SK-N-SH (cell line): ENCODE results near the gene NFATC2IP. TPM values are rescaled to one million over a fixed set of nuclear protein-coding genes. Genes with fewer than 3 reads are reported as not detected.
"Not testable (repeated sequence)": the region's sequence is repeated elsewhere in the genome, so short reads cannot be mapped to it uniquely, and the experiment has no call there.

Source experiments
- CTCF ChIA-PET: fragments of 300-600, 350-600 bp; formaldehyde crosslinking; extraction: SDS; loops from one replicate; lab custom pipeline; 2021; lab: Yijun Ruan, JAX
- POLR2A ChIA-PET: fragments of 350-600 bp; sonication (Branson Sonifier 250); formaldehyde crosslinking; extraction: SDS; loops from one replicate; lab custom pipeline; 2020; ENCODE audit warnings: antibody characterized with exemption, inconsistent platforms; lab: Yijun Ruan, JAX
- DNase-seq: peaks from one replicate; pipeline ENCODE4 v3.0.0; 2012
- H2AFZ ChIP-seq: fragments of 200-600 bp; sonication (generic); 2 replicates; pipeline ENCODE4 v1.8.1; 2016; ENCODE audit warnings: antibody characterized with exemption, mild to moderate bottlenecking, low read depth
- H3F3A ChIP-seq: fragments of 200-600 bp; sonication (generic); replicated peaks from 2 replicates; pipeline ENCODE3; 2016; ENCODE audit warnings: antibody characterized with exemption, mild to moderate bottlenecking; ENCODE audit not compliant: insufficient read depth
- H3K27ac ChIP-seq, 2 experiments: fragments of 200-500 bp in 1 of 2; fragments of 200-600 bp in 1 of 2; sonication (Bioruptor generic) in 1 of 2; sonication (generic), shearing (Covaris generic) in 1 of 2; 2 replicates each; pipeline versions ENCODE4 v1.5.1 to v1.6.1; 2014 to 2016; ENCODE audit warnings: low read depth in 2 of 2, inconsistent platforms in 1 of 2, low read length in 1 of 2, mild to moderate bottlenecking in 1 of 2, mixed read lengths in 1 of 2
- H3K27me3 ChIP-seq: fragments of 200-600 bp; sonication (generic), shearing (Covaris generic); 2 replicates; pipeline ENCODE4 v1.6.1; 2016; ENCODE audit warnings: mixed run types; ENCODE audit not compliant: insufficient read depth
- H3K36me3 ChIP-seq, 2 experiments: fragments of 200-500 bp in 1 of 2; fragments of 200-600 bp in 1 of 2; sonication (Bioruptor generic) in 1 of 2; sonication (generic) in 1 of 2; replicated peaks in 1 of 2; 2 replicates each; pipeline versions ENCODE3 to v1.5.1; 2014 to 2016; ENCODE audit warnings: low read length in 1 of 2, mild to moderate bottlenecking in 1 of 2; ENCODE audit not compliant: insufficient read depth in 2 of 2, control insufficient read depth in 1 of 2
- H3K4me1 ChIP-seq, 2 experiments: fragments of 200-500 bp in 1 of 2; fragments of 200-600 bp in 1 of 2; sonication (Bioruptor generic) in 1 of 2; sonication (generic), shearing (Covaris generic) in 1 of 2; 2 replicates each; pipeline versions ENCODE4 v1.5.1 to v1.6.1; 2014 to 2016; ENCODE audit warnings: low read depth in 1 of 2, low read length in 1 of 2, mixed run types in 1 of 2; ENCODE audit not compliant: insufficient read depth in 2 of 2, control insufficient read depth in 1 of 2
- H3K4me2 ChIP-seq: fragments of 200-600 bp; sonication (generic), shearing (Covaris generic); 2 replicates; pipeline ENCODE4 v1.6.1; 2017; ENCODE audit warnings: mixed run types
- H3K4me3 ChIP-seq, 2 experiments: fragments of 200-500 bp in 1 of 2; fragments of 200-600 bp in 1 of 2; sonication (Bioruptor generic) in 1 of 2; sonication (generic), shearing (Covaris generic) in 1 of 2; 2 replicates each; pipeline versions ENCODE4 v1.5.1 to v1.8.1; 2014 to 2016; ENCODE audit warnings: low read depth in 2 of 2, inconsistent platforms in 1 of 2, low read length in 1 of 2, mild to moderate bottlenecking in 1 of 2, mixed read lengths in 1 of 2, moderate library complexity in 1 of 2
- H3K79me2 ChIP-seq: fragments of 200-600 bp; sonication (generic); 2 replicates; pipeline ENCODE4 v1.8.1; 2017; ENCODE audit warnings: mild to moderate bottlenecking; ENCODE audit not compliant: insufficient read depth
- H3K9ac ChIP-seq: fragments of 200-600 bp; sonication (generic); 2 replicates; pipeline ENCODE4 v1.6.1; 2017; ENCODE audit warnings: mixed run types
- H3K9me2 ChIP-seq: fragments of 200-600 bp; sonication (generic); 2 replicates; pipeline ENCODE4 v1.6.1; 2017; ENCODE audit warnings: mixed run types
- H3K9me3 ChIP-seq: fragments of 200-600 bp; sonication (generic); 2 replicates; pipeline ENCODE4 v1.6.1; 2017; ENCODE audit warnings: mixed run types, mild to moderate bottlenecking, moderate library complexity
- H4K20me1 ChIP-seq: fragments of 200-600 bp; sonication (generic); 2 replicates; pipeline ENCODE4 v1.6.1; 2017; ENCODE audit warnings: mild to moderate bottlenecking, mixed run types; ENCODE audit not compliant: insufficient read depth
- CTCF ChIP-seq: fragments of 200-600 bp; sonication (generic); IDR thresholded peaks from 2 replicates; pipeline ENCODE4 v1.6.1; 2017; ENCODE audit warnings: antibody characterized with exemption, mild to moderate bottlenecking, moderate library complexity
- ELF1 ChIP-seq: IDR thresholded peaks from 2 replicates; pipeline ENCODE4 v1.4.0; 2012
- EZH2phosphoT487 ChIP-seq: fragments of 200-600 bp; sonication (generic); IDR thresholded peaks from 2 replicates; pipeline ENCODE4 v1.6.1; 2017; ENCODE audit warnings: low read depth, mixed run types, mild to moderate bottlenecking, antibody characterized with exemption, moderate library complexity, borderline replicate concordance
- FOSL2 ChIP-seq: IDR thresholded peaks from 2 replicates; pipeline ENCODE4 v1.4.0; 2012; ENCODE audit warnings: low read depth, mild to moderate bottlenecking, moderate library complexity, borderline replicate concordance
- FOXM1 ChIP-seq: IDR thresholded peaks from 2 replicates; pipeline ENCODE4 v1.4.0; 2012; ENCODE audit warnings: low read depth, mild to moderate bottlenecking
- GATA2 ChIP-seq: sonication (generic); formaldehyde crosslinking; IDR thresholded peaks from 2 replicates; pipeline ENCODE4 v1.5.0; 2020; ENCODE audit warnings: mild to moderate bottlenecking, missing genetic modification reagents
- IRF3 ChIP-seq: fragments of 150-350 bp; IDR thresholded peaks from 2 replicates; pipeline ENCODE4 v1.6.1; 2016; ENCODE audit warnings: mild to moderate bottlenecking, low read depth, low read length
- NFIC ChIP-seq: IDR thresholded peaks from 2 replicates; pipeline ENCODE4 v1.4.0; 2012; ENCODE audit warnings: borderline replicate concordance
- NRF1 ChIP-seq: IDR thresholded peaks from 2 replicates; pipeline ENCODE4 v1.6.1; 2012; ENCODE audit warnings: low read depth, mild to moderate bottlenecking, low read length
- PBX3 ChIP-seq: IDR thresholded peaks from 2 replicates; pipeline ENCODE4; 2012
- RAD21 ChIP-seq: IDR thresholded peaks from 2 replicates; pipeline ENCODE4 v1.6.1; 2012; ENCODE audit warnings: mild to moderate bottlenecking, low read length
- RCOR1 ChIP-seq: fragments of 150-350 bp; IDR thresholded peaks from 2 replicates; pipeline ENCODE4 v1.6.1; 2017; ENCODE audit warnings: antibody characterized with exemption, low read length
- RFX5 ChIP-seq: IDR thresholded peaks from 2 replicates; pipeline ENCODE4 v1.6.1; 2012; ENCODE audit warnings: mild to moderate bottlenecking, improper control_type of control experiment, low read length
- RXRA ChIP-seq: IDR thresholded peaks from 2 replicates; pipeline ENCODE4 v1.4.0; 2012; ENCODE audit warnings: low read depth, mild to moderate bottlenecking, borderline replicate concordance
- SIN3A ChIP-seq: IDR thresholded peaks from 2 replicates; pipeline ENCODE4 v1.6.1; 2012; ENCODE audit warnings: low read depth, mild to moderate bottlenecking, low read length, moderate library complexity, borderline replicate concordance
- SMC3 ChIP-seq: IDR thresholded peaks from 2 replicates; pipeline ENCODE4 v1.6.1; 2012; ENCODE audit warnings: low read depth, low read length, improper control_type of control experiment
- TAF1 ChIP-seq: IDR thresholded peaks from 2 replicates; pipeline ENCODE4 v1.6.1; 2012; ENCODE audit warnings: low read depth, mild to moderate bottlenecking, low read length, moderate library complexity, borderline replicate concordance
- TEAD4 ChIP-seq: IDR thresholded peaks from 2 replicates; pipeline ENCODE4 v1.4.0; 2012; ENCODE audit warnings: mild to moderate bottlenecking, borderline replicate concordance; ENCODE audit not compliant: insufficient read depth
- USF1 ChIP-seq: IDR thresholded peaks from 2 replicates; pipeline ENCODE4 v1.4.0; 2012; ENCODE audit warnings: low read depth, borderline replicate concordance
- USF2 ChIP-seq: fragments of 150-350 bp; IDR thresholded peaks from 2 replicates; pipeline ENCODE4 v1.6.1; 2017; ENCODE audit warnings: antibody characterized with exemption, low read length, low read depth, borderline replicate concordance
- YY1 ChIP-seq: IDR thresholded peaks from 2 replicates; pipeline ENCODE4 v1.4.0; 2012; ENCODE audit warnings: low read depth, mild to moderate bottlenecking
- WGBS: methylation state at CpG from one replicate; pipeline ENCODE4 v1.1.6; 2017; ENCODE audit warnings: low lambda C conversion rate; 5-methylcytosine and 5-hydroxymethylcytosine counted together
- polyA plus RNA-seq, 3 experiments: library from polyadenylated mRNA; depleted of rRNA; stranded (reverse); fragments of >200 nt; gene quantifications; 2 replicates each; pipeline ENCODE4 v1.2.3, GENCODE V29; 2012

The NFATC2IP gene
- polyA plus RNA-seq, 1 of the 3 experiments (the other 2 are of a cell fraction): 41.9 TPM

- TF ChIP-seq SIN3A: no peak
Measured at GRCh38 chr16:28967156-28967555, 16.4 kb downstream of the NFATC2IP start (continued).

GRCh38 chr16:28969696-28970095 is 19.0 kb downstream of the NFATC2IP start:
- H3K4me2 ChIP-seq, H3K9ac ChIP-seq, H3K36me3 ChIP-seq, DNase-seq, CTCF ChIA-PET, H3K79me2 ChIP-seq, H2AFZ ChIP-seq, H4K20me1 ChIP-seq, H3K9me3 ChIP-seq, H3K4me3 ChIP-seq, H3K4me1 ChIP-seq, H3K27me3 ChIP-seq, H3K27ac ChIP-seq, H3K9me2 ChIP-seq: not testable (repeated sequence)
- POLR2A ChIA-PET: interaction anchor here (0.6 kb wide), 1 partner anchor 9 kb away, joined by 3 read pairs; no protein-coding TSS in a partner anchor
- WGBS: 75% methylated on average over 2 of the region's 2 CpGs
- H3F3A ChIP-seq: peaks cover 11% of the 10 kb centered on the region

- 2% methylated on average over 13 of the region's 17 CpGs for WGBS
- H3K4me2 ChIP-seq: peak overlapping the region; percentile 81
- TF ChIP-seq USF1: no peak
- TF ChIP-seq FOSL2: no peak
- TF ChIP-seq RXRA: no peak
- no peak for TF ChIP-seq SIN3A
- no peak for TF ChIP-seq RCOR1
- TF ChIP-seq RFX5: no peak
- no peak for TF ChIP-seq ELF1
- TF ChIP-seq TAF1: no peak
- TF ChIP-seq YY1: no peak
- TF ChIP-seq RAD21: peak; percentile 66
- no peak for TF ChIP-seq IRF3
- TF ChIP-seq SMC3: peak; percentile 50
- TF ChIP-seq CTCF: peak; percentile 85
- no peak for TF ChIP-seq TEAD4
- TF ChIP-seq FOXM1: no peak
- TF ChIP-seq PBX3: no peak
- no peak for TF ChIP-seq NFIC
- TF ChIP-seq GATA2 (CRISPR knock-in tag): no peak
- TF ChIP-seq USF2: no peak
- TF ChIP-seq NRF1: no peak
- TF ChIP-seq EZH2phosphoT487: no peak
Measured at GRCh38 chr16:28974007-28974436, 23.3 kb downstream of the NFATC2IP start.

More at GRCh38 chr16:28974007-28974436, 23.3 kb downstream of the NFATC2IP start:
- Histone ChIP-seq H3K9ac (peak overlapping the region; percentile 84), H4K20me1 (no peaks in the 10 kb centered on the region), H3K4me1 (peaks cover 5 to 8% of the 10 kb centered on the region in 2 experiments; a peak in 2 of 4 replicates), H3K79me2 (peaks cover 27% of the 10 kb centered on the region), H3F3A (peaks cover 7% of the 10 kb centered on the region), H3K4me3 (peak overlapping the region; percentile 66 to 83), H3K36me3 (no peaks in the 10 kb centered on the region), H3K27me3 (no peaks in the 10 kb centered on the region), H3K27ac (peak overlapping the region; percentile 93), H3K9me2 (no peaks in the 10 kb centered on the region), H3K9me3 (no peaks in the 10 kb centered on the region), H2AFZ (peak overlapping the region; percentile 66)
- CTCF ChIA-PET: interaction anchor here (0.6 to 2.0 kb wide), 16 partner anchors 11 to 756 kb away, joined by 3 to 8 read pairs (median 3); partner anchors contain the start of genes ATXN2L and NFATC2IP
- peak; percentile 78 for DNase-seq
- POLR2A ChIA-PET: interaction anchor here (0.9 to 1.9 kb wide), 5 partner anchors 11 to 151 kb away, joined by 3 to 10 read pairs (median 6); partner anchors contain the start of genes ATXN2L, LAT, NFATC2IP and SH2B1
